GM11168 (cell line): ENCODE results near the gene CHRDL2.

Source experiments
- in situ Hi-C: fragments of 300-500 bp; cut with MboI; formaldehyde crosslinking; loops from one replicate; pipeline ENCODE4 v1.12.0; 2022; ENCODE audit warnings: low sequenced_read_pairs; ENCODE audit not compliant: unreplicated experiment

Gene CHRDL2

GRCh38 chr11:74689666-74690065, 41.6 kb downstream of the CHRDL2 start:
- in situ Hi-C loops: no loop called here

- in situ Hi-C loops: no loop called here
These were observed 43.8 kb downstream of the CHRDL2 start for GRCh38 chr11:74687237-74688023.

GRCh38 chr11:74686792-74687191, 44.4 kb downstream of the CHRDL2 start:
- in situ Hi-C loops: no loop called here

DNA sequence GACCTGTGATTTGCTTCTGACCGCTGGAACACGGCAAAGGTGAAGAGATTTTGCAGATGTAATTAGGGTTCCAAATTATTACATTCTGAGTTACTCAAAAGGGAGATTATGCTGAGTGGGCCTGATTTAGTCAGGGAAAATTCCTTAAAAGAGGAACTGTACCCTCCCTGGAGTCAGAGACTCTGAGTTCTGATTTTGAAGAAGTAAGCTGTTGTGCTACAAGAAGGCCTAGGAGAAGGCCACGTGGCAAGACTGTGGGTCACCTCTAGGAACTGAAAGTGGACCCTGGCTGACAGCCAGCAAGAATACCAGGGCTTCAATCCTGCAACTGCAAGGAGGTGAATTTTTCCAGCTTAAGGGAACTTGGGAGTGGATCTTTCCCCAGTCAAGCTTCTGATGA, 45.3 kb downstream of the CHRDL2 start:
- in situ Hi-C loops: no loop called here

DNA sequence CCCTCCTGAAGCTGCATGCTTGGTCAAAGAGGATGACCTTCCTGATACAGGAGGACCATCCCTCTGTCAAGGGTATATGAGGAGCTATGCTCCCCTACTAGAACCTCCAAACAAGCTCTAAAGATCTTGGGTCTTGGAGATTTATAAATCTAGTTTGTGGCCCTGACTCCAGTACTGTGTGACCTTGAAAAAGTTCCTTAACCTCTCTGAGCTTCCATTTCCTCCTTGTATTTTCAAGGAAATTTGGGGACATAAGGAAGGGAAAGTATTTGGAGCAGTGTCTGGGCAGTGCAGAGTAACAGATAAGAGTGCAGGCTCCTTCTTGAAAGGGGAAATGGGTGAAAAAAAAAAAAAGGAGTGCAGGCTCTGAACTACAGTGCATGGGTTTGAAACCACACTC, 45.9 kb downstream of the CHRDL2 start:
- in situ Hi-C loops: no loop called here

DNA sequence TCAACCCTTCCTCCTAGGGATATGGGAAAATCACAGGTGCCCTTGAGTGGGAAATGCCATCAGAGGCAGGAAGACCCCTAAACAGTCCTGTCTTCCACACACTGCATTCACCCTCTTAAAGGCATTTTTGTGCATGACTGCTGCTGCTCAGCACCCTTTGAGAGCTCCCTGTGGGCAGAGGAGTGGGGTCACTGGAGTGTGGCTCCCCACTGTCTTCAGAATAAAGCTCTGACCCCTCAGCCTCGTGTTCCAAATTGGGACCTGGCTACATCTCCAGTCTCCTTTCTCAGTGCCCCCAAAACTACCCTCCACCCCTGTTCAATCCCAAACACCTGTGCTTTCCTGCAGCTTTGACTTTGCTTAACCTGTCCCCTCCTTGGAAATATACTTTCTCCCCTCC, 46.6 kb downstream of the CHRDL2 start:
- in situ Hi-C loops: no loop called here

DNA sequence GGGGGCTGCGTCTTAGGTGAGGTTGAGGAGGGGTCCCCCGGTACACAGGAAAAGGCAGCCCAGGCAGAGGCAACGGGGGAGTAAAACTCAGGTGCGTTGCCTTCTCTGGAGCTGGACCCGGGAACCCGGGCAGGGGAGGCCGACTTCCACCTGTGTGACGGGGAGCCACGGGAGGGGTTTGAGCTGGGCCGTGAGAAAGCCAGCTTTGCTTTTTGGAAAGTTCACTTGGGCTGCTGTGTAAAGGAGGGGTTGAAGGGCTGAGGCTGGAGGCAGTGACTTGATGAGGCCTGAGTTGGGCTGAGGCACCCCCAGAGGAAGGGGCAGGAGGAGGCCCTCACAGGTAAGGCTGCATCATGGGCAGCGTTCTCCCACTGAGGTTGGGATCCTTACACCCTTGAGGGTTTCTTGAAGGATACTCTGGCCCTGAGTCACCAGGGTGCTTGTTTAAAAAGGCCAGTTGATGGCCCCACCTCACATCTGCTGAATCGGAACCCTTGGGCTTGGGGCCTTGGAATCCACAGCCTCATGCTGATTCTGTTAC, 47.2 kb downstream of the CHRDL2 start:
- in situ Hi-C loops: no loop called here

GRCh38 chr11:74683279-74683871, 47.9 kb downstream of the CHRDL2 start:
- in situ Hi-C loops: no loop called here

GRCh38 chr11:74682731-74683278, 48.4 kb downstream of the CHRDL2 start:
- in situ Hi-C loops: no loop called here

DNA sequence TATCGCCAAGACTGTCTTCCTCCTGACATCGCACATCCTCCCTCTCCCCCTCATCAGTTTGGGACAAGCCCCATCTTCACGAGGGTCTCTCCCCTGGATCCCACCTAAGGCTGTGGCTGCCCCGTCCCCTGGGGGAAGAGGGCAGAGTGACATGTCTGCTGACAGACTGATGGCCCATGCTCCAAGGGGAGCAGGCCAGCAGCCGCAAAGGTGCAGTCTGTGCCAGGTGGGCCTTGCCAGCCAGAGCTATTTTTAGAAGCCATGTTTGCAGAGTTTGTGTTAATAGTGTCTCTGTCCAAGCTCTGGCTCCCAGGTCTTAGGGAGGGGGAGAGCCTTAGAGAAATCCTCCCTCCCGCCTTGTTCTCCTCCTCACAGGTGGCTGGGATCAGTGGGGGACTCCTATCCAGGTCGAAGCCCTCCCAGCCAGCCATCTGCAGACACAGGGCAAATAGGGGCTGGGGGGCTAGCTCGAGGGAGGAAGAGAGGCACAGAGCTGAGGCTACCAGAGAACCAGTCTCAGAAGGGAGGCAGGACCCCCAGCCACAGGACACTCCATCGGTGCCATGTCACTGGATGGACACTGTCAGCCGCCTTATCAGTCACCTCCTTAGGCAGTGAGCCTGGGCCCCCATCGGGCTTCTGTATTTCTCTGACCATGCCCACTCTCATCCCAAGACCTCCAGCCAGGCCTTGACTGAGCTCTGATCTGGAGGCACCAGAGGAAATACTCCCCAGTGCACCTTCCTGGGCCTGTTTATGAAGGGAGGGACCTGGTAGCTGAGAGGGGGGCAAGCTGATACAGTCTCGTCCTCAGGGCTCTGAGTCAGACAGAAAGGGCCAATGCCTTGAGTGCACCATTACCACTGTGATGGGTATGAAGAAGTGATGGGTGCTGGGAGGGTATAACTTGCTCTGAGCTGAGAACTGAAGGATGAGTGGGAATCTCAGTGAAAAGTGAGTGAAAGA, 49.3 kb downstream of the CHRDL2 start:
- in situ Hi-C loops: no loop called here

DNA sequence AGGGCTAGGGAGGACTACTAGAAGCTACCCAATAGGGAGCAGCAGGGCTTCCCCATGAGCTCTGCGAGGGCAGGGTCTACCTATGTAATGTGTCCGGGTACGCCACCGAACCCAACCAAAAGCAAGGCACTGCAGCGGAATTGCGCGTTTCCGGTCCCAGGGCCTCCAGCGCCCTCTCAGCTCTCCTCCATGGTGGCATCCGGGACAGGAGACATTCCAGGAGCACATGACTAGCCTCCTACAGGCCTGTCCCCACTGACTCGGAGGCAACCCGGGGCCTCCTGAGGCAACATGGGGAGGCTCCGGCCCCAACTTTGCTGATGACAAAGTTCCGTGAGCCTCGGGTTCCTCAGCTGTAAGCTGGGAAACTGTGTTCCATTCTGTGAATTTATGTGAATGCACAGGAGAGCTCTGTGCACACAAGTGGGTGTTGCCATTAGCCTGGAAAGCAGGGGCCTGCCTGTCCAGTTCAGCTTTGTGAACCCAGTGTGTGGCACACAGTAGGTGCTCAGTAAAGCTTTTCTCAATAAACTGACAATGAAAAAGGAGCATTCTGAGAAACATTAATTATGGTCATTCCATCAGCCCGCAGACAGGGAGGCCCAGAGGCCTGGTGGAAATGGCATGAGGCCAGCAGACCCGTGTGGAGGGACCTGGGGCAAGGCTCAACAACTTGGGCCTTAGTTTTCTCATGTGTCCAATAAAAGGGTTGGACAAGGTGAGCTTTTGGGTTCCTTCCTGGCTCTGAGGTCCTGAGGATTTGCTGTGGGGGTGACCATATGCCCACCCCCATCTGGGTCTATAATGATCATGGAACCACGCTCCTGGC, 50.3 kb downstream of the CHRDL2 start:
- in situ Hi-C loops: no loop called here

DNA sequence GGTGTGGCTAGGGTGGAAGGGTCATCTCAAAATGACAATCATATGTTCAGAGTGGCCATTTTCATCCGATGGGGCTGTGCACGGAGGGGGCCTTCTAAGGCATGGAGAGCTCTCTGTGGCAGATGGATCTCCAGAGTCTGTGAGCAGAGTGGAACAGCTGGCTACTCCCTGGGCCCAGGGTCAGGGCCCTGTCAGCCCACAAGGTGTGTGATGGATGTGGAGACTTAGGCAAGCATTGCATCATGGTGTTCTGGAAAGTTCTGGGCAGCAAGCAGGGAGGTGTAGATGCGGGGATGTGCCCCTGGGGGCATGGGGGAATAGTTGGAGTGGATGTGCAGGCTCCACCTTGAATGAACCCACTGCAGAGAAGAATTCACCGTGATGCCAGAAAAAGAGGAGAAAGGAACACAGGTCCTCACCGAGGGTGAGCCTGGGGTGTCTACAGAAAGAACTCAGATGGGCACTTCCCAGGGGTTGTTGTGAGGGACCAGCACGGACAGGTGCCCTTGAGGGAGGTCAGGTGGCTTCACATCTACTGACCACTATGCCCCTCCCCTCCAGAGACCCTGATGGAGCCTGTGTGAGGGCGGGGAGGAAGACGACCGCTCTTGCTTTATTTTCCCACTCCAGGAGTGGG, 51.1 kb downstream of the CHRDL2 start:
- in situ Hi-C loops: no loop called here

- in situ Hi-C loops: no loop called here
These were observed 51.7 kb downstream of the CHRDL2 start for GRCh38 chr11:74679513-74679865.

- in situ Hi-C loops: no loop called here
These were observed 52.4 kb downstream of the CHRDL2 start for GRCh38 chr11:74678591-74679512.

GRCh38 chr11:74678041-74678440, 53.2 kb downstream of the CHRDL2 start:
- in situ Hi-C loops: no loop called here

DNA sequence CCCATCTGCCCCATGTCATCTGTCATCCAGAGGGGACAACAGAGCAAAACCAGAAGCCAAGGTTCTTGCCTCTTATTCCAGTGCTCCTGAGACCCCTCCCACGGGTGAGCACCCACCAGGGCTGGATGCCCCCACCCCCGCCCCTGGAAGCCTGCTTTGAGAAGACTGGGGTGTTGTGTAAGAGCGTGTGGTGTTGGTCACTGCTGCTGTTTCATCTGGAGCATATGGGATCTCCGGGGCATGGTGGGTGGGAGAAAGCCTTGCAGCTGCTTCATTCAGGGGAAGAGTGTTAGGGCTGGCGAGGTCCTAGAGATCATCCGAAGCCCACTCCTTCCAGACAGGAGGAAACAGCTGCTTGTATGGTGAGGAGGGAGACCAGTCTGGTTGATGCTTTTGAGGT, 54.1 kb downstream of the CHRDL2 start:
- in situ Hi-C loops: no loop called here

DNA sequence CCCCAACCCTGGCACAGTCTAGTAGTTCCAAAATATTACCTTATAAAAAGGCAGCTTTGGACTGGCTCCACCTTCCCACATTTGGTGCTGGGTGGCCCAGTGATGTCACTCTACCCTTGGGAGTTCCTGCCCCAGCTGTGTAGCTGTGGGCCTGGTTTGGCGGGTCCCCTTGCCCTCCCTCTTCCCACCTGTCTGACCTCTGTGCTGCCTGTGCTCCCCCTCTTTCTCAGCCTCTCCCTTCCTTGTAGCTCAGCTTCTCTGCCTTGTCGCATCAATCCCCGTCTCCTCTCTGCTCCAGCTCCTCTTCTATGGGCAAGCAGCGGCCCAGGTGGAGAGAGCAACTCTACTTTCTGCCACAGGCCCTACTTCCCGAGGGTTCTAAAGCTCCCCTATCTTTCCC, 54.6 kb downstream of the CHRDL2 start:
- in situ Hi-C loops: no loop called here

DNA sequence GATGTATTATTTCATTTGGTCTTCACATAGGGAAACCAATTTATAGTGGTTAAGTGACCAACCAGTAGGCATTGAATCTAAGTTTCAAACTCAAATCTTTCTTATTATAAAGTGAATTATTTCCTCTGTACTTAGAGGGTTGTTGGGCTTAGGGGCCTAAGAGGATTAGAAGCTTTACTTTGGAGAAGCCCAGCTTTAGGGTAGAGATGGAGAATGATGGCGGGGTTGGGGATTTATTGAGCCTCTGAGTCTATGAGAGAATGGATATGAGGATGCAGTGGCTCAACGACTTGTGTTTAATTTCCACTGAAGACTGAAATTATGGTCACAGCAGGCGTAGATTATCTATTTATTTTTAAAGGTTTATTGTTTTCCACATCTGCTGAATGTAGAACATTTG, 55.5 kb downstream of the CHRDL2 start:
- in situ Hi-C loops: no loop called here
